Effector CD4-positive, alpha-beta T cell (primary cell): ENCODE results near the gene SRF.

Experiments used
- DNase-seq: peaks from one replicate; pipeline ENCODE4 v3.0.0-alpha.2; 2020

Gene SRF

GRCh38 chr6:43184268-43184985, 13.4 kb downstream of the SRF start:
- DNase-seq = no peak

DNA sequence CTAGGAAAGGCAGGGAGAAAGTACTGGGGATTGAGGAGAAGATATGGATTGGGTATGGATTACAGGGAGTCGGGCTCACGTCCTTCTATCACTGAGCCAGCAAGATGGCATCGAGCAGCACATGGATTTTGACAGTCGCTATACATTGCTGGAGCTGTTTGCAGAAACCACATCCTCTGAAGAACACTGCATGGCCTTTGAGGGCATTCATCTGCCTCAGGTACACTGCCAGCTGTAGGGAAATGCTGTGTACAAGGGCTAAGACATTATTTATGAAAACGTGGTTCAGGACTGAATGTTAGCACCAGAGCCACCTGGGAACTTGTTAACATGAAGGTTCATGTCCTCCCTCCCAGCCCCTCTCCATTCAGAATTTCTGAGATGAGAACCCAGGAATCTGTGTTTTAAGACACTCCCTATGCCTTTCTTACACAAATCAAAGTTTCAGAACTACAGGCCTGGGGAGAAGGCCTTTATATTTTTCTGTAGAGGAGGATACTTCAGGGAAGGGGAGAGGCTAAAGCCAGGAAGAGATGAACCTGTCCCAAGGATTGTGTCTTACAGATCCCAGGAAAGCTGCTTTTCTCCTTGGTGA, 14.4 kb downstream of the SRF start:
- no peak for DNase-seq

- DNase-seq = no peak
These were observed 14.9 kb downstream of the SRF start for GRCh38 chr6:43186019-43186418.

DNA sequence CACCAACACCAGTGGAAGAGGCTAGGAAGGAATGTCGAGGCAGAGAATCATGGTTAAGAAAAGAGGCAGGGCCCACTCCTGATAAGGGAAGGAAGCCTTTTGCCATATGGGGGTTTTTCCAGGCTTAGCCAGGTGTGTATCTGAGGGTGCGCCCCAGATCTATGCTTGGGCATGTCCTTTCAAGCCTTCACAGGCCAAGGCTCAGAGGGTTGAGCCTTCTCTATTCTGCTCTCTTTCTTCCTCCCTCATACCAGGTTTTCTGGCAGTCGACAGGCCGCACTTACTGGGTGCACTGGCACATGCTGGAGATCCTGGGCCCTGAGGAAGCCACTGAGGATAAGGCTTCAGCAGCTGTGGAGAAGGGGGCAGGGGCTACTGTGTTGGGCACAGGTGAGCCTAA, 15.6 kb downstream of the SRF start:
- DNase-seq = no peak

- no peak for DNase-seq
These were observed 16.8 kb downstream of the SRF start for GRCh38 chr6:43187821-43188220.

DNA sequence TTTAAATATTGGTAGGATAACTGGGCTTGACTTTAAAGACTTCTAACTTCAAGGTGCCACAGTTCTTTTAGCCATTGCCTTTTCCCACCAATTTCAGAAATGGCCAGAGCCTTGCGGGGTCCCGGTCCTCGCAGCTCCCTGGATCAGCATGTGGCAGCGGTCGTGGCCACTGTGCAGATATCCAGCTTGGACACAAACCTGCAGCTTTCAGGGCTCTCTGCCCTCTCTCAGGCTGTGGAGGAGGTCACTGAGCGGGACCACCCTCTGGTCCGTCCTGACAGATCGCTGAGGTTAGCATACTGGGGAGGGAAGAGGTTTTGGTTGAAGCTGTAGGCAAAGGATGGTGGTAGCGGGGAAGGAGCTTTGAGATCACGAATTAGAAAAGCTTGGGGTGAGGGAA, 17.4 kb downstream of the SRF start:
- no peak for DNase-seq

GRCh38 chr6:43189776-43190304, 18.8 kb downstream of the SRF start:
- DNase-seq = no peak

GRCh38 chr6:43192911-43193310, 21.8 kb downstream of the SRF start:
- no peak for DNase-seq

- no peak for DNase-seq
These were observed 22.9 kb downstream of the SRF start for GRCh38 chr6:43193929-43194328.

DNA sequence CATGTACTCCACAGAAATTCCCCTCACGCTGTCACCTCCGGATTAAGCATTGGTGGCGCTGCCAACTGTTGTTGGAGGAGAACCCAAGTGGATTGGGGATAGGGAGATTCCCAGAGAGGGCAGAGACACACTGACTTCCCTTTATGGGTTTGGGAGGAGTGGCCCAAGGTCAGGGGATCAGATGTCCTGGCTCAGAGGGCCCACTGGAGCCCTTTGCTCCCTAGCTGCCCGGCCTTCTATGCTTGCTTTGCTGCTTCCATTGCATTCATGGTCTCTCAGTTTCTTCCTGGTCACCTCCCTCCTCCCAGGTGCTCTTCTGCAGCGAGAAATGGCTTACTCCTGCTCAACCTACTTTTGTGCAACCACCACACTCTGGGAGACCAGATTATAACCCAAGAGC, 25.3 kb downstream of the SRF start:
- no peak for DNase-seq

GRCh38 chr6:43199912-43200311, 28.8 kb downstream of the SRF start:
- no peak for DNase-seq

GRCh38 chr6:43200541-43200940, 29.5 kb downstream of the SRF start:
- DNase-seq = no peak

DNA sequence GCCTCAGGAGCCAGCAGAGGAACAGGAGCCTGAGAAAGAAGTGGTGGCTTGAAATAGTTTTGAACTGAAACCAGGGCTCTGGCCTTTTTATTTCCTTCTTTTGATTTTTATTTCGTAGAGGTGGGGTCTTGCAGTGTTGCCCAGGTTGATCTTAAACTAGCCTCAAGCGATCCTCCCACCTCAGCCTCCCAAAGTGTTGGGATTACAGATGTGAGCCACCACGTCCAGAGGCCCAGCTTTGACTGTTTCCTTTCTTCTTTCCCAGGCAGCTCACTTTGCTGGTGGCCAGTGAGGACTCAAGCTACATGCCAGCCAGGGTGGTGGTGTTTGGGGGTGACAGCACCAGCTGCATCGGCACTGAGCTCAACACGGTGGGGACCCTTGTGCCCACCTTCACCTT, 31.4 kb downstream of the SRF start:
- no peak for DNase-seq

GRCh38 chr6:43203029-43203717, 32.1 kb downstream of the SRF start:
- no peak for DNase-seq

DNA sequence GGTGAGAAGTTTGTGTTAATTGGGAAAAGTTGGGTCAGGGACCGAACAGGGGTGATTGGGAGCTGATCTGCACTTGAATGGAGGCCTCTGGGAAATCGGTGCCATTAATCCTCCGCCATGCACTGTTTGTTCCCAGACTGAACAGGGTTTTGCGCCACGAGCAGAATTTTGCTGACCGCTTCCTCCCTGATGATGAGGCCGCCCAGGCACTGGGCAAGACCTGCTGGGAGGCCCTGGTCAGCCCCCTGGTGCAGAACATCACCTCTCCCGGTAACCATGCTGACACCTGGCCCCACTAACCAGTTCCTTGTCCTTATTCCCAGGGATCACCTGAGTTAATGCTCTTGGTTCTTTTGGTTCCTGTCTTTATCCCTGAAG, 32.6 kb downstream of the SRF start:
- DNase-seq = no peak

GRCh38 chr6:43204271-43205105, 33.4 kb downstream of the SRF start:
- no peak for DNase-seq

GRCh38 chr6:43205849-43206248, 34.8 kb downstream of the SRF start:
- DNase-seq = no peak

DNA sequence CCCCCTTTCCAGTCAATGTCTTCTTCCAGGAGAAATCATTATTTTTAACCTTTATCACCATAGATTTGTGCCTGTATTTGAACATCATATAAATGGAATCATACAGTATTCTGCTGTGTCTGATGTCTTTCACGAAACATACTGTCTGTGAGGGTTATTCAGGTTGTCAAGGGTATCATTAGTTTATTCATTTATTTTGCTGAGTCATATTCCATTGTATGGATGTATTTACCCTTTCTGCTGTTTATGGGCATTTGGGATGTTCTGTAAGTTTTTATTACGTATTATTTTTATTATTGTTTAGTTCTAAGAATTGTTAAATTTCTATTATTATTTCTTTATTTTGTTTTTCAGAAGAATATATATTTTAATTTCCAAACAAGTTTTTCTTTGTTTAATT, 36.2 kb downstream of the SRF start:
- DNase-seq = no peak

DNA sequence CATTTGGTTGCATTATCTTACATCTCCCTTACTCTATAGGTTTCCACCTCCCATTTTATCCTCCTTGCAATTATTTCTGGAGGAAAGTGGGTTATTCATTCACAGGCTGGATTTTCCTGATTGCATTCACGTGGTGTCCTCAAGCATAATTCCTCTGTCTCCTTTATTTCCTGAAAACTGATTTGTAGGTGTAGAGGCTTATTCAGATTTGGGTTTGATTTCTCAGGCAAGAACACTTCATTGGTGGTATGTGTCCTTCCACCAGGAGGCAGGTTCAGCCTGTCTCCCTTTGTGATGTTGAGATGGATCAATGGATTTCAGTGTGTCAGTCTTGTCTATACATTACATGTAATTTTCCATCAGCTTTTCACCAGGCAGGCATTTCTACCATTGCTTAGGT, 40.9 kb downstream of the SRF start:
- no peak for DNase-seq

DNA sequence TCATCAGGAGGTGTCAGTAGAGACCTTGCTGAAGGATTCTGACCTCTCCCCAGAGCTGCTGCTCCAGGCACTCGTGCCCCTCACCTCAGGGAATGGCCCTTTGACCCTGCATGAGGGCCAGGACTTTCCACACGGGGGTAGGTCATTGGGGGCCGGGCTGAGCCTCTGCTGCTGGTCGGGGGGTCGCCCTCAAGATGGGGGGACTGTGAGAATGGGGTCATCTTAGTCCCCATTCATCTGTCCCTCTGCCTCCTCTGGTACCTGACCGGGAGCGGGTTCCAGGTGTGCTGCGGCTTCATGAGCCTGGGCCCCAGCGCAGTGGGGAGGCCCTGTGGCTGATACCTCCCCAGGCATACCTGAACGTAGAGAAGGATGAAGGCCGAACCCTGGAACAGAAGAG, 42.4 kb downstream of the SRF start:
- no peak for DNase-seq

DNA sequence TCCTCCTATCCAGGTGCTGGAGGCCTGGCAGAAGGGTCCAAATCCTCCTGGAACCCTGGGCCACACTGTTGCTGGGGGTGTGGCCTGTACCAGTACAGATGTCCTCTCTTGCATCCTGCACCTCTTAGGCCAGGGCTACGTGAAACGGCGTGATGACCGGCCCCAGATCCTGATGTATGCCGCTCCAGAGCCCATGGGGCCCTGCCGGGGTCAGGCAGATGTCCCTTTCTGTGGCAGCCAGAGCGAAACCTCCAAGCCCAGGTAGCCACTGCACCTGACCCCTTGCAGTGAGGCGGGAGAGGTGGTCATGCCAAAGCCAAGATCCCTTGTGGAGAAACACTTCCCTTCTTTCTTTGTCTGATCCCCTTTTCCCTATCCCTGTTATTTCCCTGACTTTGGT, 44.0 kb downstream of the SRF start:
- no peak for DNase-seq

DNA sequence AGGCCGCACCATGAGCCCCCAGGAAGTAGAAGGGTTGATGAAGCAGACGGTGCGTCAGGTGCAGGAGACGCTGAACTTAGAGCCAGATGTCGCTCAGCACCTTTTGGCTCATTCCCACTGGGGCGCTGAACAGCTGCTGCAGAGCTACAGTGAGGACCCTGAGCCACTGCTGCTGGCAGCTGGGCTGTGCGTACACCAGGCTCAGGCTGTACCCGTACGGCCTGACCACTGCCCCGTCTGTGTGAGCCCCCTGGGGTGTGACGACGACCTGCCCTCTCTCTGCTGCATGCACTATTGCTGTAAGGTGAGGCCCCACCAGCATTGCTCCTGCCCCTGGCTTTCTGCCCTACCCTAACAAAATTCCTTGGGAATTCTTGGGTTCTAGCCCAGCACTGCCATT, 45.1 kb downstream of the SRF start:
- no peak for DNase-seq

DNA sequence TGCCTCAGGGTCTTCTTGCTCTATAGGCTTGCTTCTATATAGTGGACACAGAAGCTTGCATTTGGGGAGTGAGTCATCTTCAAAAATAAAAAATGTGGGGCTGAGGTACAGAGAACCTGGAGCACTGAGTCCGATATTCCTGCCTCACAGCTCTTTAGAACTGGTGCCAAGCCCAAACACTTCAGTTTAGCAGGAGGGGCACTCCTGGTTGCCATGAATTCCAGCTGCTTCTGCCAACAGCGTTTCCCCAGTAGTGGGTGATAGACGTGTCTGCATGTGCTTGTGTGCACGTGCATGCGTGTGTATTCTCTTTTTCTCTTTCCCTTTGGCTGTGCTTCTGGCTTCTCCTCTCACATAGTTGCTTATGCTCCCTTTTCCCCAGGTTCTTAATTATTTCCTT, 46.3 kb downstream of the SRF start:
- no peak for DNase-seq
